NT2/D1 (cell line): ENCODE measurements around the gene LHX8.

ENCODE experiments used
- SUZ12 ChIP-seq: IDR thresholded peaks from 2 replicates; pipeline ENCODE4 v1.6.1; 2011; ENCODE audit not compliant: insufficient read length, insufficient read depth; ENCODE audit errors: extremely low read depth
- ZNF274 ChIP-seq: IDR thresholded peaks from 2 replicates; pipeline ENCODE4 v1.6.1; 2011; ENCODE audit warnings: mild to moderate bottlenecking, low read depth, low read length

DNA sequence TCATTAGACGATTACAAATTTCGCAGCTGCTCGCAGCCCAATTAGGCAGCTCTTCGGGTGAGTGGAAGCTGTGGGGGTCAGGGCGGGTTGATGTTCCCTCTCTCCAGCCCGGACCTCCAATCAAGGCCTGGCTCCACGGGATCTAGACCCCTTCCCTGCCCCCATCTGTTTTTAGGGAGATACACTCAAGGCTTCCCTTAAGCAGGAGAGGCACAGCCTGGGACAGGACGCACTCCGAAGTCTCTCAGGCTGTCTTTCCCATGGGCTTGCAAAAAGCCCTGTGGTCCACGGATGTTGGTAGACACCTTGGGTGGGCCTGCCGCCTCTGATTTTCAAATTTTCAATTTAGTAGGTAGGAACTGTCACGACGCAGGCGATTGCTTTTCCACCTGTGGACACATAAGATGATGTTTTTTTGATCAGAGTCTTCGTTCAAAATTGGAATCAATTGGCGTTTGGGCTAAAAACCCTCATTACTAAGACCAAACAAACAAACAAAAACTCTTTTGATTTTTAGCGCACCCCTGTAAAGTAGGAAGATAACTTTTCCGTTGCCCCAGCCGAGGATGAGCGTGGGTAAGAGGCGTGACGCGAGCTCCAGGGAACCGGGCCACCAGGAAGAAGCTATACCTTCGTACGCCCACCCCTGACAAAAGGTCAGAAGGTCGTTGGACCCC lies 2.5 kb upstream of the LHX8 start:
- TF ChIP-seq ZNF274 = no peak
- no peak for TF ChIP-seq SUZ12
